Large intestine (tissue), 3 donors: Measurements from ENCODE around the gene RSPO1. TPM values are rescaled to one million over a fixed set of nuclear protein-coding genes. Genes with fewer than 3 reads are reported as not detected.

Experiments
- DNase-seq, 2 donors: peaks; one replicate each; pipeline versions ENCODE4 v3.0.0 to v3.0.0-alpha.2; 2013
- H3K27ac ChIP-seq: one replicate; pipeline ENCODE4 v1.5.1; 2013; ENCODE audit warnings: low read length
- H3K27me3 ChIP-seq: 2 replicates; pipeline ENCODE4 v1.6.1; 2013; ENCODE audit warnings: low read length; ENCODE audit not compliant: control insufficient read depth, insufficient read depth
- H3K36me3 ChIP-seq: 2 replicates; pipeline ENCODE4 v1.6.1; 2013; ENCODE audit warnings: low read length; ENCODE audit not compliant: control insufficient read depth, insufficient read depth
- H3K4me1 ChIP-seq: one replicate; pipeline ENCODE4 v1.6.1; 2013; ENCODE audit warnings: low read length; ENCODE audit not compliant: control insufficient read depth, insufficient read depth
- H3K4me3 ChIP-seq: one replicate; pipeline ENCODE4 v1.5.1; 2013; ENCODE audit warnings: low read length
- H3K9me3 ChIP-seq: one replicate; pipeline ENCODE4 v1.6.1; 2013; ENCODE audit warnings: mild to moderate bottlenecking, low read depth, low read length, moderate library complexity; ENCODE audit not compliant: control insufficient read depth
- WGBS: methylation state at CpG from one replicate; pipeline ENCODE4 v1.1.5; 2013; ENCODE audit warnings: low lambda C conversion rate; ENCODE audit not compliant: insufficient coverage; 5-methylcytosine and 5-hydroxymethylcytosine counted together
- polyA plus RNA-seq: library from polyadenylated mRNA; unstranded; fragments of 120-200 nt; gene quantifications from one replicate; pipeline ENCODE4 v1.2.1, GENCODE V29; 2013

RSPO1 gene
- polyA plus RNA-seq, 1 donor: 2.2 TPM

DNA sequence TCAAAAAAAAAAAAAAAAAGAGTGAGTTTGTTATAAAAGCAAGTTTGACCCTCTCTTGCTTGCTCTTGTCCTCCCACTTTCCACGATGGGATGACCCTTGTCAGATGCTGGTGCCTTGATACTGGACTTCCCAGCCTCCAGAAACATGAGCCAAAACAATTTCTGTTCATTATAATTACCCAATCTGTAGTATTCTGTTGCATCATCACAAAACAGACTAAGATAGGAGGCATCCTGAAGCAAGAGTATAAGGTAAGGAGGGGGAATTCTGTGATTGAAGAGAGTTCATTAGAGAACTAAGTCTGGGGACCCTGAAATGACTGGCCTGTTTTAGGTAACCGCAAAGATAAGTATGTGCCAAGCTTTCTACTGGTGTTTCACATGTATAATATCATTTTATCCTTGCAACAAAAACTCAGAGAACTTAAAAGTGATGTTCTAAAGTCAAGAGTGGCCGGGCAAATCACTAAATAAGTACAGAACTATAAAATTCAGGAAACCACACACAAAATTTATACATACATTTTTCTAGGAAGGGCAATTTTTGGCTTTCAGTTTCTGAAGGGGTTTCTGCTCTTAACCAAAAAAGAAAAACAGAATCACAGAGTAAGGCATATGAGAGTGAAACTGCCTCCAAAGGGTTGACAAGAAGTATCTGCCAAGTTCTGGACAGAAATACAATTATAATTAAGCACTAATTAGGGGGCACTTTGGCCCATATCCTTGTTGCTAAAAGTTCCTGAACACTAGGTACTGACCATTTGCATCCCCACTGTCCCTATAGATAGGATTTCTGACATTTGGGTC is 64.0 kb downstream of the RSPO1 start:
- H3K27ac ChIP-seq: no peak overlapping the region
- H3K36me3 ChIP-seq: peaks cover 95% of the 10 kb centered on the region
- H3K9me3 ChIP-seq: no peaks in the 10 kb centered on the region
- no peaks in the 10 kb centered on the region for H3K4me1 ChIP-seq
- H3K4me3 ChIP-seq: no peak overlapping the region
- 100% methylated on average over 3 of the region's 3 CpGs for WGBS
- no peak for DNase-seq
- no peaks in the 10 kb centered on the region for H3K27me3 ChIP-seq

DNA sequence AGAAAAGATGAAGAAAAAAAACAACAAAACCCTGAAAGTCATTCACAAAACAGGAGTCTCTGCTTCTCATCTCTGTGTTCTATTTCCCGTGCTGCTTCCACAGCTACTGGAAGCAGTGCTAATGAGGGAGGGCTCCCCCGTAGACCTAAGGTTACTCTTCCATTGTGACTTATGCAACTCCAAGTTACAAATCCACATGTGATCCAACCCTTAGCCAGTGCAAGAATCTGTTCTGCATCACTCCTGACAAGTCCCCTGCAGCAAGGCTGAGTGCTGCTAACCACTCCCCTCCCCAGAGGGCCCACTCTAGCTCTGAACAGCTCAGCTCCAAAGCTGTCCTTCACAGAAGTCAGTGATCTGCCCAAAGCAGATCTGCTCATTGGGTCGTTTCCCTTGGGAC is 67.7 kb downstream of the RSPO1 start:
- peaks cover 80% of the 10 kb centered on the region for H3K36me3 ChIP-seq
- no CpG with 5 or more reads among the region's 3 CpGs for WGBS
- no peak overlapping the region for H3K27ac ChIP-seq
- H3K9me3 ChIP-seq: no peaks in the 10 kb centered on the region
- DNase-seq: no peak
- no peaks in the 10 kb centered on the region for H3K4me1 ChIP-seq
- no peak overlapping the region for H3K4me3 ChIP-seq
- H3K27me3 ChIP-seq: no peaks in the 10 kb centered on the region

- no peak for DNase-seq
- H3K4me1 ChIP-seq: peaks cover 6% of the 10 kb centered on the region
- H3K4me3 ChIP-seq: no peak overlapping the region
- no peak overlapping the region for H3K27ac ChIP-seq
- no peaks in the 10 kb centered on the region for H3K27me3 ChIP-seq
- H3K9me3 ChIP-seq: no peaks in the 10 kb centered on the region
- peaks cover 67% of the 10 kb centered on the region for H3K36me3 ChIP-seq
Observed at GRCh38 chr1:37564892-37565291, 69.8 kb downstream of the RSPO1 start.

DNA sequence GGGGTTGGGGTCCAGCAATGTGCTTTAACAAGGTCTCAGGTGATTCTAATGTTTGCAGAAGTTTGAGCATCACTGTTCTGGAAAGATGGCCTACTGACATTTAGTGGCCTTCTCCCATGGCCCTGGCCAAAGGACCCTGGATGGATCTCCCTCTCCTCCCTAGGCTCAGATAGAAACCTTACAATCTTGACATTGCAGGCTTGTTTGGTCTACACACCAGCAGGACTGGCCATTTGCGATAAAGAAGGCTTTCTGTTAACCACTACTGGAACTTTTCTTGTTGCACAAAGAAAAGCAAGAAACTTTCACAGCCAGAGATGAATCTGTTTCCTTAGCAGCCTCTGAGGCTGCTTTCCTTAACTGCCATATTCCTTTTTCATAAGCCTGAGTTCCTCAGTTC is 71.7 kb downstream of the RSPO1 start:
- H3K4me1 ChIP-seq: peaks cover 12% of the 10 kb centered on the region
- H3K36me3 ChIP-seq: peaks cover 51% of the 10 kb centered on the region
- no peaks in the 10 kb centered on the region for H3K9me3 ChIP-seq
- H3K27ac ChIP-seq: no peak overlapping the region
- 100% methylated on average over 1 of the region's 1 CpG for WGBS
- DNase-seq: no peak
- no peak overlapping the region for H3K4me3 ChIP-seq
- no peaks in the 10 kb centered on the region for H3K27me3 ChIP-seq

Other genes with a start within 250 kb of the RSPO1 start
- gene ZC3H12A, start 160.3 kb downstream of the RSPO1 start, polyA plus RNA-seq: 25.4 TPM
- 54.4 TPM for gene MEAF6, start 120.1 kb downstream of the RSPO1 start, polyA plus RNA-seq
- gene SNIP1, start 80.6 kb downstream of the RSPO1 start, polyA plus RNA-seq: 10.9 TPM
- gene DNALI1, start 78.0 kb downstream of the RSPO1 start, polyA plus RNA-seq: 40.6 TPM
- 56.9 TPM for gene GNL2, start 39.0 kb downstream of the RSPO1 start, polyA plus RNA-seq
- 10.1 TPM for gene CDCA8, start 57.6 kb upstream of the RSPO1 start, polyA plus RNA-seq
- 1.2 TPM for gene EPHA10, start 130.2 kb upstream of the RSPO1 start, polyA plus RNA-seq
- gene MANEAL, start 159.0 kb upstream of the RSPO1 start, polyA plus RNA-seq: 5.6 TPM
- 35.2 TPM for gene C1orf122, start 172.9 kb upstream of the RSPO1 start, polyA plus RNA-seq
- gene YRDC, start 173.3 kb upstream of the RSPO1 start, polyA plus RNA-seq: 14.7 TPM
- gene MTF1, start 224.7 kb upstream of the RSPO1 start, polyA plus RNA-seq: 6.0 TPM